Neural cell (in vitro differentiated cells): ENCODE results near the gene PRSS57. TPM values are rescaled to one million over a fixed set of nuclear protein-coding genes. Genes with fewer than 3 reads are reported as not detected.

Experiments used
- H2AFZ ChIP-seq: fragments of 200-600, 300-800 bp; sonication (generic), shearing (Covaris generic); 2 replicates; pipeline ENCODE4 v1.6.0; 2014; ENCODE audit warnings: low read depth, mild to moderate bottlenecking, antibody characterized with exemption, low read length, moderate library complexity
- H3F3A ChIP-seq: fragments of 200-600 bp; shearing (Covaris generic); 2 replicates; pipeline ENCODE4 v1.6.1; 2016; ENCODE audit warnings: mild to moderate bottlenecking, moderate library complexity, mixed read lengths, antibody characterized with exemption, low read length; ENCODE audit not compliant: insufficient read depth, poor library complexity, severe bottlenecking
- H3K27ac ChIP-seq: fragments of 200-600, 300-800 bp; sonication (generic), shearing (Covaris generic); 2 replicates; pipeline ENCODE4 v1.5.1; 2014; ENCODE audit warnings: mild to moderate bottlenecking, low read length, moderate library complexity
- H3K27me3 ChIP-seq: fragments of 300-800, 200-600 bp; sonication (generic), shearing (Covaris generic); 2 replicates; pipeline ENCODE4 v1.6.0; 2014; ENCODE audit warnings: mild to moderate bottlenecking, low read depth, low read length, moderate library complexity; ENCODE audit not compliant: insufficient read depth
- H3K36me3 ChIP-seq: fragments of 300-800, 200-600 bp; sonication (generic), shearing (Covaris generic); 2 replicates; pipeline ENCODE4 v1.5.1; 2014; ENCODE audit warnings: mild to moderate bottlenecking, antibody characterized with exemption, low read length, moderate library complexity; ENCODE audit not compliant: insufficient read depth
- H3K4me2 ChIP-seq: fragments of 300-800, 200-600 bp; sonication (generic), shearing (Covaris generic); 2 replicates; pipeline ENCODE4 v1.6.0; 2014; ENCODE audit warnings: mild to moderate bottlenecking, low read length
- H3K4me3 ChIP-seq: fragments of 300-800, 200-600 bp; sonication (generic), shearing (Covaris generic); 2 replicates; pipeline ENCODE4 v1.5.1; 2014; ENCODE audit warnings: mild to moderate bottlenecking, low read length, moderate library complexity
- H3K79me2 ChIP-seq: fragments of 200-600 bp; shearing (Covaris generic); replicated peaks from 2 replicates; pipeline ENCODE4 v1.6.0; 2014; ENCODE audit warnings: mild to moderate bottlenecking, low read length, moderate library complexity; ENCODE audit not compliant: insufficient read depth
- H3K9ac ChIP-seq: fragments of 300-800, 200-600 bp; sonication (generic), shearing (Covaris generic); 2 replicates; pipeline ENCODE4 v1.6.1; 2016; ENCODE audit warnings: mild to moderate bottlenecking, low read length, mixed read lengths
- H3K9me2 ChIP-seq: fragments of 200-600 bp; shearing (Covaris generic); 2 replicates; pipeline ENCODE4 v1.6.1; 2016; ENCODE audit warnings: mild to moderate bottlenecking, low read length, mixed read lengths; ENCODE audit not compliant: insufficient read depth
- H3K9me3 ChIP-seq: fragments of 200-600, 300-800 bp; sonication (generic), shearing (Covaris generic); 2 replicates; pipeline ENCODE4 v1.6.1; 2016; ENCODE audit warnings: mild to moderate bottlenecking, mixed run types, low read length, moderate library complexity, mixed read lengths
- H4K20me1 ChIP-seq: fragments of 200-600 bp; shearing (Covaris generic); 2 replicates; pipeline ENCODE4 v1.6.1; 2016; ENCODE audit warnings: mild to moderate bottlenecking, mixed run types; ENCODE audit not compliant: insufficient read depth
- EP300 ChIP-seq: fragments of 450-650 bp; conservative IDR thresholded peaks from 2 replicates; pipeline ENCODE4 v1.6.1; 2014; ENCODE audit warnings: antibody characterized with exemption, mild to moderate bottlenecking, moderate library complexity; ENCODE audit not compliant: poor library complexity, severe bottlenecking
- EZH2 ChIP-seq: fragments of 200-600, 300-800 bp; shearing (Covaris generic), sonication (generic); IDR thresholded peaks from 2 replicates; pipeline ENCODE4 v1.6.1; 2014; ENCODE audit warnings: antibody characterized with exemption, low read length, borderline replicate concordance, mild to moderate bottlenecking; ENCODE audit not compliant: insufficient read depth, poor library complexity, severe bottlenecking
- MXI1 ChIP-seq: fragments of 450-650 bp; conservative IDR thresholded peaks from 2 replicates; pipeline ENCODE4 v1.6.1; 2014; ENCODE audit warnings: antibody characterized with exemption, mild to moderate bottlenecking; ENCODE audit not compliant: poor library complexity, severe bottlenecking
- POLR2AphosphoS5 ChIP-seq: IDR thresholded peaks from 2 replicates; pipeline ENCODE4 v1.6.1; 2012
- RAD21 ChIP-seq: fragments of 450-650 bp; conservative IDR thresholded peaks from 2 replicates; pipeline ENCODE4 v1.6.1; 2014; ENCODE audit warnings: antibody characterized with exemption, mild to moderate bottlenecking, moderate library complexity
- REST ChIP-seq: IDR thresholded peaks from 2 replicates; pipeline ENCODE4 v1.6.1; 2012; ENCODE audit warnings: borderline replicate concordance
- SMC3 ChIP-seq: fragments of 450-650 bp; conservative IDR thresholded peaks from 2 replicates; pipeline ENCODE4 v1.6.1; 2014; ENCODE audit warnings: antibody characterized with exemption, mild to moderate bottlenecking, moderate library complexity; ENCODE audit not compliant: poor library complexity
- TAF1 ChIP-seq: IDR thresholded peaks from 2 replicates; pipeline ENCODE4 v1.6.1; 2012; ENCODE audit warnings: low read depth
- polyA plus RNA-seq: library from polyadenylated mRNA; depleted of rRNA; stranded (reverse); fragments of >200 nt; gene quantifications from 2 replicates; pipeline ENCODE4 v1.2.3, GENCODE V29; 2014

PRSS57 gene
- polyA plus RNA-seq, 1 donor from 2014 or later = not detected

GRCh38 chr19:662207-662961, 32.9 kb downstream of the PRSS57 start:
- TF ChIP-seq SMC3 = no peak
- Histone ChIP-seq H3K79me2 (peaks cover 45% of the 10 kb centered on the region), H3F3A (no peaks in the 10 kb centered on the region), H3K4me2 (peak overlapping the region; percentile 65), H3K27ac (peak overlapping the region; percentile 28), H3K9ac (peak overlapping the region; percentile 82), H2AFZ (no peak overlapping the region), H3K9me2 (no peaks in the 10 kb centered on the region), H3K9me3 (no peaks in the 10 kb centered on the region), H4K20me1 (peaks cover 11% of the 10 kb centered on the region), H3K27me3 (no peaks in the 10 kb centered on the region), H3K4me3 (peak overlapping the region; percentile 91), H3K36me3 (no peaks in the 10 kb centered on the region)

- Histone ChIP-seq H3F3A (no peaks in the 10 kb centered on the region), H3K4me3 (peak overlapping the region; percentile 91)
- no peak for TF ChIP-seq RAD21
- TF ChIP-seq EP300 = no peak
- no peak for TF ChIP-seq SMC3
- no peak for TF ChIP-seq TAF1
- TF ChIP-seq POLR2AphosphoS5 = no peak
- no peak for TF ChIP-seq REST
Observed at GRCh38 chr19:661427-662196, 33.6 kb downstream of the PRSS57 start.

GRCh38 chr19:660793-661426, 34.3 kb downstream of the PRSS57 start:
- H3K4me3 ChIP-seq = peak overlapping the region; percentile 91
- H3K4me2 ChIP-seq = no peak overlapping the region

More at GRCh38 chr19:661427-662196, 33.6 kb downstream of the PRSS57 start:
- Histone ChIP-seq H3K9me3 (no peaks in the 10 kb centered on the region), H3K9me2 (no peaks in the 10 kb centered on the region), H3K79me2 (peaks cover 46% of the 10 kb centered on the region), H3K27me3 (no peaks in the 10 kb centered on the region), H2AFZ (no peak overlapping the region), H3K36me3 (no peaks in the 10 kb centered on the region), H3K27ac (no peak overlapping the region), H3K9ac (peak overlapping the region; percentile 82), H4K20me1 (peaks cover 11% of the 10 kb centered on the region), H3K4me2 (peak overlapping the region; percentile 65)

More at GRCh38 chr19:660793-661426, 34.3 kb downstream of the PRSS57 start:
- peaks cover 47% of the 10 kb centered on the region for H3K79me2 ChIP-seq
- H3F3A ChIP-seq = no peaks in the 10 kb centered on the region
- no peaks in the 10 kb centered on the region for H3K9me3 ChIP-seq
- H4K20me1 ChIP-seq = peaks cover 11% of the 10 kb centered on the region
- no peak overlapping the region for H3K27ac ChIP-seq
- H3K27me3 ChIP-seq = no peaks in the 10 kb centered on the region
- no peaks in the 10 kb centered on the region for H3K36me3 ChIP-seq
- H3K9me2 ChIP-seq = no peaks in the 10 kb centered on the region
- no peak overlapping the region for H2AFZ ChIP-seq
- H3K9ac ChIP-seq = peak overlapping the region; percentile 82
- TF ChIP-seq RAD21 (no peak), MXI1 (no peak), EZH2 (no peak), SMC3 (no peak)
